GM19452 (cell line): ENCODE data around the gene SEC14L2.
"Not testable (repeated sequence)": the region's sequence is repeated elsewhere in the genome, so short reads cannot be mapped to it uniquely, and the experiment has no call there.

Experiments used
- ATAC-seq: cut with Tn5 transposase; IDR thresholded peaks from one replicate; pipeline ENCODE4 v1.9.1; 2021; ENCODE audit not compliant: unreplicated experiment

The SEC14L2 gene

DNA sequence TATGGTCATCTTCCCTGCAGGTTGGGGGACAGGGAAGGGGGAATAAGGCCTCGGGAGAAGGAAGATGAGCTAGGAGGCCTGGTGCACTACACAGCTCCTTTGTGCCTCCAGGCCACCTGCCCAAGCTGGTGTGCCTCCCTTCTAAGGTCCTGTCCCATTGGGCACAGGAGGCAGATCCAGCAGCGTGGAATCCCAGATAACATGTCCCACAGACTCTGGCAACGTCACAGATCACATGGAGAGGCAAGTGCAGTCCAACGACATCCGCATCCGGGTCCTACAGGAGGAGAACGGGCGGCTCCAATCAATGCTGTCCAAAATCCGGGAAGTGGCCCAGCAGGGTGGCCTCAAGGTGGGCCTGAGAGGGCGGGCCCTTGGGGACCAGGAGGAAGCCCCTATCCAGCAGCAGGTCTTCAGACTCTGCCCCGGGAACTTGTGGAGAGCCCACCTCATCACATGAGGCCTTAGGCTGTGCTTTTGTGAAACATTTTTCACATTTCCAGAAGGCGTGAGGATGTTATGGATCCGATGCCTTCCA is 21.4 kb upstream of the SEC14L2 start:
- ATAC-seq, result no peak

DNA sequence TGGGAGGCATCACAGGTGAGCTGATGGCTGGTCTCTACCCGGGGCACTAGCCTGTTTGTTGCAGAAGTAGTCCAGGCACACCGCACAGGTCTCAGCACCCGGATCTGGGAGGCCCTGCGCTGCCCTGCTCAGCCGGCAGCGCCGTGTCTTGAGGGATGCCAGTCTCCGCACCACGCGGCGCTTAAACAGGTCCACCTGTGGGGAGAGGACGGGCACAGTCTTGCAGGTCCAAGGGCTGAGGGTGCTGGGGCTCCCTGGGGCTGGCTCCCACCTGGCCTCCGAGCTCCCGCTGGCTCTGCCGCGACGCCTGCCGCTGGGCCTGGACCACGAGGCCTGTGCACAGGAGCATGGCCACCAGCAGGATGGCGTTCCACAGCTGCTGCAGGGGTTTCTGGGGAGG is 16.8 kb upstream of the SEC14L2 start:
- no peak for ATAC-seq

GRCh38 chr22:30381264-30381663 is 15.6 kb upstream of the SEC14L2 start:
- ATAC-seq, result no peak

DNA sequence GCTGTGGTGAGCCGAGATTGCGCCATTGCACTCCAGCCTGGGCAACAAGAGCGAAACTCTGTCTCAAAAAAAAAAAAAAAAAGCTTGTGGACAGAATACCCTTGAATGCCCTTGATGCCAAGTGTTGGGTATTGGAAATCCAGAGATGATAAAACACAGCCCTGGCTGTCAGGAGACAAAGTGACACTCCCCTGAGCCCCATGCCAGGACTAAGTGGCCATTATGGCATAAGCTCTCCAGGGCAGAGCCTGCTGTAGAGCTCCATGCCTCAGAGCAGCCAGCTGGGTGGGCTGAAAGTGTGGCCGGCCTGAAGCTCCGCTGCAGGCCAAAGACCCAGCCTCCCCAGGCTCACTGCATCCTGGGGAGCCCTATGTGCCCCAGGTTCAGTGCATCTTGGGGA is 14.5 kb upstream of the SEC14L2 start:
- no peak for ATAC-seq

DNA sequence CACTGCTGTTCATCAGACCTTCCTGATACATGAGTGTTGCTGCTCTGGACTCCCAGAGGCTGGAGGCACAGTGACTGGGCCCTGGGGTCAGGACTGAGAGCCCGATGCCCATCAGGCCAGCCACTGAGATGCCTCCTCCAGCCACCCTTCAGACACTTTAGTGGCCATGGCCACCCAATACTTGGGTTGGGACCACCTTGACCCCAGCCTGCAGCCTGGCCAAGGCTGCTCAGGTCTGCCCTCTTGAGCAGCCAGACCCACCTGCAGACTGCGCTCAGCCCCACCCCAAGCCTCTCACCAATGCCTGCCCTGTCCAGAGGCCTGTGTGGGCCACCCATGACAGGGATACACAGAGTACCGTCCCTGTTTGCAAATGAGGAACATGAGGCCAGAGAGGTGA is 13.8 kb upstream of the SEC14L2 start:
- no peak for ATAC-seq

DNA sequence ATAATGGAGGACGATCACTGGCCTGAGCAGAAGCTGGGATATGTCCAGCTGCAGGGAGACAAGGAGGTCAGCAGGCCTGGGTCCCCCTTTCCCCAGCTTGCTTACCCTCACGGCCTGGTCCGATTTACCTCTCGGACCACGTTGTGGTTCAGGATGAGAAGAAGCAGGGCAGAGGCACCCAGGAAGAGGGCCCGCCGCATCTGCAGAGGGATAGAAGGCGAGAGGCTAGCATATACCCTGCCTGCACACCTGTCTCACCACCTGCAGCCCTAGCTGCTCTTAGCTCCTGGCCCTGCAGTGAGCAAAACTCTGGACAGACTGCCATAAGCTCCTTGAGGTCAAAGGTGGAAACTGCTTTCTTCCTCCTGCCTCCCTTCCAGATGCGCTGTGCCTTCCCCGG is 10.9 kb upstream of the SEC14L2 start:
- ATAC-seq, result no peak

- ATAC-seq, result no peak
Measured at GRCh38 chr22:30386608-30386959, 10.2 kb upstream of the SEC14L2 start.

GRCh38 chr22:30386960-30387827 is 9.6 kb upstream of the SEC14L2 start, which contains the start of gene RNF215:
Gene RNF215 (minus strand): TSS chr22:30387411. CDS start chr22:30387313, 98 bp downstream.
- ATAC-seq, result peak; percentile 85

- no peak for ATAC-seq
Measured at GRCh38 chr22:30390974-30391691, 5.7 kb upstream of the SEC14L2 start.

DNA sequence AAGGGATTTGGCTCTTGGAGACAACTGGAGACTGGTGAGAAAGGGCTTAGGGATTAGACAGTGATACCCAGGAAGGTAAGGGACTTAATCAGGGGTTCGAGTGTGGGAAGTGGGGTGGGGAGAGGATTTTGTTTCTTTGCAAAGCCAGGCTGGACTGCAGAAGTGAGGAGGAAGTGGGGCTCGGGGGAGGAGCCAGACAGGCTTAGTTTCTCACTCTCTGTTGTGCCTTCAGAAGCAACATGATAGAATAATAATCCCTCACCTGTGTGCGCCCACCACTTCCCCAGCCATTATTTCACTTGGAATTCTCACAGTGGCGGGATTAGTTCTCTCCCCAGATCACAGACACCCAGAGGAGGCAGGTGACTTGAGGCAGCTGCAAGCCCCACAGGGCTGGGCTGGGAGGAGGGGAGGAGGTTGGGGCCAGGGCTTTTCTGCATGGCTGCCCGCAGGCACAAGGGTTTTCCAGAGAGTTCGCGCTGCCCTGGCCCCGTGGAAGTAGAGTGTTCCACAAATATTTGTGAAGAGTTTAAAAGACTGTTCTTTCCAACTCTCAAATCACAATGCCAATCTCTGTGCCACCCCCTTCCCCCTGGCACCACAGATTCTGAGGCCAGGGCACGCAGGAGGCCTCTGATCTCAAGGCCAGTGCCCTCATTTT is 4.0 kb upstream of the SEC14L2 start:
- ATAC-seq, result no peak

DNA sequence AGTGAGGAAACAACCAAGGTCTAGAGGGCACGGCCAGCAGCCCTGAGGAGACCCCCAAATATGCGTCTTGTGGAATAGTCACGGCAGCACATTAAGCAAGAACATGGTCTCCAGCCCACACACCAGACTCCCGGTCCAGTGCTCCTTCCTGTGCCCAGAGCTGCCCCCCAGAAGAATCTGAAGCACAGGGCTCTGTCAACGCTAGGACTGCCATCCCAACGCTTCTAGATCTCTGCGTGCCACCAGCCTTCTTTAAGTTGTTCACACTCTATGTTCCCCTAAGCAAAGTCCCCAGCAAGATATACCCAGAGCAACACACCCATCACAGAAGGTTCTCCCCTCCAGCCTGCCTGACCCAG is 3.5 kb upstream of the SEC14L2 start:
- no peak for ATAC-seq

DNA sequence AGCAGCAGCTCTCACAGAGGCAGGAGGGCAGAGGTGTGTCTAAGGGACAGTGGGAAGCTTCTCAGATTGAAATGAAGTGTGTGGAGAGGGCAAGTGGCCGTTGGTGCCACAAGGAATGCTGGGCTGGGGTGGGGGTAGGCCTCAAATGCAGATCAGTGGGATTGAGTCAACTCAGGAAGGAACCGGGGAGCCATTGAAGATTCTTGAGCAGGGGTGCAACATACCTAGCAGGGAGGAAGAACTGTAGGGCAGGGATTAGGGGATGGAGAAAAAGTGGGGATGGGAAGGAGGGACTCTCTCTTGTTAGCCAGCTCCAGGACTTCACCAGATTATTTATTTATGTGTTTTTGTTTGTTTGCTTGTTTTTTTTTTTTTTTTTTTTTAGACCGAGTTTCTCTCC is 2.9 kb upstream of the SEC14L2 start:
- ATAC-seq, result no peak

DNA sequence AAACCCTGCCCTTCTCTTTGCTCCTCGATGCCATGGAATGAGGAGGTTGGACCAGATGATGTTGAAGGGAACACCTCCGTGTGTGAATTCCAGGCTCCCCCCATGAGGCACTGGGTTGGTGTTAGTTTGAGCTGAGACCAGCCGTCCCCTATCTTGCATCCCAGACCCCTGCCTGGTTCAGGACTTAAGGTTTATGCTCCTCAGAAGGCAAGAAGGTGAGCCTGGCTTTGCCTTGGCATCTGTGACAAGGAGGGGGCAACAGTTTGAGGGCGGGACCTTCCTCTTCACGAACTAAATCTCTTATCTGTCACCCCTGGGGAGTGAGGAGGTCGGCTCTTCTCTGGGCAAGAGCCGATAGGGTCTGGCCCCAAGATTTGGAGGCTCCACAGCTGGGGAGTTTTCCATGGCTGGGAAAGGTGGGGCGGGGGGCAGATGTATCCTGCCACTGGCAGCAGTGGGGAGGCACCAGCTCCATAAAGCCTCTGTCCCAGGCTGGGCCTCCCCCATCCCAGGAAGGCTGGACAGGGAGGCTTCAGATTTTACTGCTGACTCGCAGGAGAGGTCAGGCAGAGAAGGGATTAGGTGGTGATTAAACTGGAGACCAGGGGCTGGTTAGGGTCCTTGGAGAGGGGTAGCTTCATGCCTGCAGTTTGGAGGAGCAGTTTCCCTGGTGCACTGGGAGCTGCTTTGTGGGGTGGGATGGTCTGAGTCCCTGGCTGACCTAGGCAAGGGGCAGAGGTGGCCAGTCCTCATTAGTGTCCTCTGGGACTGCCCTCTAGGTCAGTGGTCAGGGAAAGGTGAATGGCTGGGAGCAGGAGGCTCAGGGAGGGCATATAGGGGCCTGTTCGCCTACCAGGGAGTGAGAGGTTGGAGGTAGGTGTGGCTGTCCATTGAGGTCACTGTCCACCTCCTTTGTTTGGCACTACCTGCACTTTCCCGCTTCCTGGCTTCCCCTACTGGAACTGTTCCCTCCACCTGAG is 1.1 kb downstream of the SEC14L2 start:
- no peak for ATAC-seq

DNA sequence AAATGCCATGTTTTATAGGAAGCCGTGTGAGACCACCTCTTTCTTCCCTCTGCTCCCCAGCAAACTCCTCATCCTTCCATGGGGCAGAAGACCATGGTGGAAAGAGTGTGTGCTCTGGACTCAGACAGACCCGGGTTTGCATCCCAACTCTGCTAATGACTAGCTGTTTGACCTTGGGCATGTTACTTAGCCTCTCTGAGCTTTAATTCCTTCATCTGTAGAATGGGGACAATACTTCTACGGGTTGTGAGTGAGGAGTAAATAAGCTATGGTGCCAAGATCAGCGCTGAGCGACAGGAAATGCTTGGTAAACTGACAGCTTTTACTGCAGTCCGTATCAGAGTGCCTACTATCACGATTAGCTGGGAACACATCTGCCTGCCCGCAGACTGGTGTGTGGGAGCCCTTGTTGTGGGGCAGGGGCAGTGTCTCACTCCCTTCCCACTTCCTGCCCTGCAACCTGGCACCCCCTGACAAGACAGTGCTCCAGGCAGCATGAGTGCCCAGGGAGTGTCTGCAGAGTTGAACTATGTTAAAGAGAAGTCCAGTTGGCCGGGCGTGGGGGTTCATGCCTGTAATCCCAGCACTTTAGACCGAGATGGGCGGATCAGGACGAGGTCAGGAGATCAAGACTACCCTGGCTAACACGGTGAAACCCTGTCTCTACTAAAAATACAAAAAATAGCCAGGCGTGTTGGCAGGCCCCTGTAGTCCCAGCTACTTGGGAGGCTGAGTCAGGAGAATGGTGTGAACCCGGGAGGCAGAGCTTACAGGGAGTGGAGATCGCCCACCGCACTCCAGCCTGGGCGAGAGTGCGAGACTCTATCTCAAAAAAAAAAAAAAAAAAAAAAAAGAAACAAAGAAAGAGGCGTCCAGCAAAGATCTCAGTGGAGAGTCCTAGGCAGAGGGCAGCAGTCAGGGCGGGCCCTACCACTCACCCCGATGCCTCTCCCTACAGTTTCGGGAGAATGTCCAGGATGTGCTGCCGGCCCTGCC is 2.2 kb downstream of the SEC14L2 start:
- ATAC-seq, result no peak

GRCh38 chr22:30399718-30400117 is 2.9 kb downstream of the SEC14L2 start:
- no peak for ATAC-seq

- ATAC-seq, result no peak
Measured at GRCh38 chr22:30400159-30400558, 3.3 kb downstream of the SEC14L2 start.

GRCh38 chr22:30401024-30401423 is 4.2 kb downstream of the SEC14L2 start:
- ATAC-seq, result not testable (repeated sequence)

- ATAC-seq, result no peak
Measured at GRCh38 chr22:30402028-30402765, 5.4 kb downstream of the SEC14L2 start.

- not testable (repeated sequence) for ATAC-seq
Measured at GRCh38 chr22:30402766-30403104, 5.9 kb downstream of the SEC14L2 start.
